Cardiac muscle cell (in vitro differentiated cells and primary cell): ENCODE data around the gene RANBP3. TPM values are rescaled to one million over a fixed set of nuclear protein-coding genes. Genes with fewer than 3 reads are reported as not detected.
"Not testable (repeated sequence)": the region's sequence is repeated elsewhere in the genome, so short reads cannot be mapped to it uniquely, and the experiment has no call there.

Experiments
- DNase-seq, 2 donors: peaks; one replicate each; pipeline versions ENCODE4 v3.0.0 to v3.0.0-alpha.2; 2010 to 2017; ENCODE audit warnings: low read depth in 1 of 2, low spot score in 1 of 2
- H3K27ac ChIP-seq: fragments of 200-600 bp; sonication (generic); 2 replicates; pipeline ENCODE4 v1.5.1; 2016
- H3K27me3 ChIP-seq: fragments of 200-600 bp; sonication (generic); 2 replicates; pipeline ENCODE4 v1.6.0; 2016; ENCODE audit warnings: control low read depth
- H3K36me3 ChIP-seq: fragments of 200-600 bp; sonication (generic); 2 replicates; pipeline ENCODE4 v1.5.1; 2016; ENCODE audit warnings: control low read depth
- H3K4me1 ChIP-seq: fragments of 200-600 bp; sonication (generic); 2 replicates; pipeline ENCODE4 v1.8.1; 2017; ENCODE audit warnings: low read depth, mild to moderate bottlenecking, mixed run types
- H3K4me3 ChIP-seq: fragments of 200-600 bp; sonication (generic); 2 replicates; pipeline ENCODE4 v1.5.1; 2016; ENCODE audit warnings: mild to moderate bottlenecking
- H3K9me3 ChIP-seq: fragments of 200-600 bp; sonication (generic); 2 replicates; pipeline ENCODE4 v1.5.1; 2017; ENCODE audit warnings: low read depth, mild to moderate bottlenecking, control low read depth
- polyA plus RNA-seq: library from polyadenylated mRNA; unstranded; fragments of >200 nt; fragmentation: Nextera tagmentation; extraction: Ambion mirVana; gene quantifications from 2 replicates; pipeline ENCODE4 v1.2.1, GENCODE V29; 2016
- total RNA-seq: library from RNA; depleted of rRNA; stranded (reverse); fragments of >200 nt; gene quantifications from 2 replicates; pipeline ENCODE4 v1.2.3, GENCODE V29; 2016
- TF ChIP-seq, protein P1 (sequence below): IDR thresholded peaks from 2 replicates; pipeline ENCODE4 v1.5.1; 2012; ENCODE audit warnings: low read depth, mild to moderate bottlenecking, low read length

The RANBP3 gene
- total and polyA plus RNA-seq, 2 experiments from 2014 or later = 17.7 to 108 TPM

DNA sequence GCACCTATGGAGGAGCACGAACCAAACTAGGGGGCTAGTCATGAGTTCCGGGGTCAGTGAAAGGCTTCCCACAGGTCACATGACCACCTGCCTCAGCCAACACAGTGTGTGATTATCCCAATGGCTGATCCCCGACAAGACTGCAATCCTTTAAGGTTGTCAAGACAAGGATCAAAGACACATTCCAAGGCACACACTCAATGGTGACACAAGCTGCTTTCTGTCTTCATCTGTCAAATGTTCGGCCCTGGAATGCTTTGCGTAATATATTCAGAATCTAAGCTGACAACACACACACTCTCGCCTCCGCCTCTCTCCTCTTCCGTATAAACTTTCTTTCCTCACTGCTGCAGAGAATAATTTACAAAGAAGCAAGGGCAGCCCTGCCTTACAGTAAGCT is 11.7 kb downstream of the RANBP3 start:
- H3K4me1 ChIP-seq = peaks cover 51% of the 10 kb centered on the region
- peak overlapping the region; percentile 94 for H3K27ac ChIP-seq
- H3K4me3 ChIP-seq = no peak overlapping the region
- TF ChIP-seq, protein P1, sequence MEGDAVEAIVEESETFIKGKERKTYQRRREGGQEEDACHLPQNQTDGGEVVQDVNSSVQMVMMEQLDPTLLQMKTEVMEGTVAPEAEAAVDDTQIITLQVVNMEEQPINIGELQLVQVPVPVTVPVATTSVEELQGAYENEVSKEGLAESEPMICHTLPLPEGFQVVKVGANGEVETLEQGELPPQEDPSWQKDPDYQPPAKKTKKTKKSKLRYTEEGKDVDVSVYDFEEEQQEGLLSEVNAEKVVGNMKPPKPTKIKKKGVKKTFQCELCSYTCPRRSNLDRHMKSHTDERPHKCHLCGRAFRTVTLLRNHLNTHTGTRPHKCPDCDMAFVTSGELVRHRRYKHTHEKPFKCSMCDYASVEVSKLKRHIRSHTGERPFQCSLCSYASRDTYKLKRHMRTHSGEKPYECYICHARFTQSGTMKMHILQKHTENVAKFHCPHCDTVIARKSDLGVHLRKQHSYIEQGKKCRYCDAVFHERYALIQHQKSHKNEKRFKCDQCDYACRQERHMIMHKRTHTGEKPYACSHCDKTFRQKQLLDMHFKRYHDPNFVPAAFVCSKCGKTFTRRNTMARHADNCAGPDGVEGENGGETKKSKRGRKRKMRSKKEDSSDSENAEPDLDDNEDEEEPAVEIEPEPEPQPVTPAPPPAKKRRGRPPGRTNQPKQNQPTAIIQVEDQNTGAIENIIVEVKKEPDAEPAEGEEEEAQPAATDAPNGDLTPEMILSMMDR = no peak
- peak; percentile 59 to 91 for DNase-seq
- no peaks in the 10 kb centered on the region for H3K36me3 ChIP-seq
- H3K9me3 ChIP-seq = no peaks in the 10 kb centered on the region
- no peaks in the 10 kb centered on the region for H3K27me3 ChIP-seq

DNA sequence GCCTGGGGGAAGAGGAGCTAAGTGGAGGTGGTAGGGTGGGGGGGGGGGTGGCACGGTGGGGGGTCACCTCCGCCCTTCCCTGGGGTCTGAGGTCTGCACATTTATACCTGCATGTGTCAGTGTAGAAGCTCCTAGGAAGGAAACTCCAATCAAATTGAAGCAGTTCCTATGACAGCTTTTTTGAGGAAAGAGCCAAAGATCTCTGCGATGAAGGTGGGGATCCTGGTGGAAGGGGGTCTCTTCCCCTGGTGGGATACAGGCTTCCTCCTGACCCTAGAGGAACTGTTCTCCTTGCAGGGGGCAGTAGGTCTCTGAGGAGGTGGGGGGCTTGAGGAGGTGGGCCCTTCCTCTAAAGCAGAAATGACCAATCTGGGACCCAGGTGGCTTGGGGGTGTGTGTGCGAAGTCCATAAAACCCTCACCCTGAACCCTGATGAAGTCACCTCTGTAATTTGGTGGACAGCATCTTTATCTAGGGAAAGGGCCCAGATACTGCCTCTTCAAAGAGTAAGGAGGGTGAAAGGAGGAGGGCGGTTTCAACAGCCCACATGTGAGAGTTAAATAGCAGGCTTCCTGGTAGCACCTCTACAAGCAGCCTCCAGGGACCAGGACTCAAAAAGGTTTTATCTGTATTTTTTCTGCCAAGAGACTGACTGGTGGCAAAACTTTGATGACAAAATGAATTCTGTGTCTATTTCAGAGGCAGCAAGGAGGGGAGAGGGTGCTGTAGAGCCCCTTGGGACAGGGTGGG is 12.9 kb downstream of the RANBP3 start:
- Histone ChIP-seq H3K9me3 (no peaks in the 10 kb centered on the region), H3K4me3 (no peak overlapping the region), H3K36me3 (no peaks in the 10 kb centered on the region), H3K27ac (peak overlapping the region; percentile 94), H3K27me3 (no peaks in the 10 kb centered on the region), H3K4me1 (peaks cover 60% of the 10 kb centered on the region)
- TF ChIP-seq, protein P1 = no peak
- DNase-seq = no peak

DNA sequence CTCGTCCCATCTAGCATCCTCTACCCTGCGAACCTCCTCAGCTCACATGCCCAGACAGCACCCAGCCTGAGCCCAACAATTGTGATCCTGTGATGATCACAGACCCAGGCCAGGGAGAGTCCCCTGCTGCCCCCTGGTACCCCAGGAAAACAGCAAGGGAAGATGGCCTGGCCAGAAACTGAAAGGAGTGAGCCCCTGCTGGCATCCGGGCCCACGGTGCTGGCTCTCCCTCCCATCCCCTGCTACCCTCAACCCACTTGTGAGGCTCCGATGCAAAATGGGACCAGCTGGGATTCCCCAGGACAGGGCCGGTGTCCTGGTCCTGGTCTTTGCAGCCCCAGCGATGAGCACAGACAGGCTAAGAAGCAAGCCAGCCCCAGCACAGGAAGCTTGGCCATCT is 14.1 kb downstream of the RANBP3 start:
- H3K27ac ChIP-seq = peak overlapping the region; percentile 94

DNA sequence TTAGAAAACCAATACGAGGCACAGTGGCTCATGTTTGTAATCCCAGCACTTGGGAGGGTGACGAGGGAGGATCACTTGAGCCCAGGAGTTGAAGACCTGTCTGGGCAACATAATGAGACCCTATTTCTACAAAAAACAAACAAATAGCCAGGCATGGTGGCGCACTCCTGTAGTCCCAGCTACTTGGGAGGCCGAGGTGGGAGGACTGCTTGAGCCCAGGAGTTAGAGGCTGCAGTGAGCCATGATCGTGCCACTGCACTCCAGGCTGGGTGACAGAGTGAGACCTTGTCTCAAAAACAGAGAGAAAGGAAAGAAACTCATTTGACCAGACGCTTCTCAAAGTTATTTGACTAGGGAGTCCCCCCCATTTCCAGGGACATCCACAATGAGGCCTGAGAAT is 14.7 kb downstream of the RANBP3 start:
- H3K4me1 ChIP-seq = peaks cover 75% of the 10 kb centered on the region
- not testable (repeated sequence) for H3K27me3 ChIP-seq, H3K4me3 ChIP-seq, H3K36me3 ChIP-seq, DNase-seq, H3K27ac ChIP-seq, H3K9me3 ChIP-seq

More for the DNA sequence above, 14.1 kb downstream of the RANBP3 start:
- Histone ChIP-seq H3K36me3 (no peaks in the 10 kb centered on the region), H3K27me3 (no peaks in the 10 kb centered on the region), H3K9me3 (no peaks in the 10 kb centered on the region), H3K4me3 (no peak overlapping the region), H3K4me1 (peaks cover 71% of the 10 kb centered on the region)
- TF ChIP-seq, protein P1 = no peak
- no peak for DNase-seq

DNA sequence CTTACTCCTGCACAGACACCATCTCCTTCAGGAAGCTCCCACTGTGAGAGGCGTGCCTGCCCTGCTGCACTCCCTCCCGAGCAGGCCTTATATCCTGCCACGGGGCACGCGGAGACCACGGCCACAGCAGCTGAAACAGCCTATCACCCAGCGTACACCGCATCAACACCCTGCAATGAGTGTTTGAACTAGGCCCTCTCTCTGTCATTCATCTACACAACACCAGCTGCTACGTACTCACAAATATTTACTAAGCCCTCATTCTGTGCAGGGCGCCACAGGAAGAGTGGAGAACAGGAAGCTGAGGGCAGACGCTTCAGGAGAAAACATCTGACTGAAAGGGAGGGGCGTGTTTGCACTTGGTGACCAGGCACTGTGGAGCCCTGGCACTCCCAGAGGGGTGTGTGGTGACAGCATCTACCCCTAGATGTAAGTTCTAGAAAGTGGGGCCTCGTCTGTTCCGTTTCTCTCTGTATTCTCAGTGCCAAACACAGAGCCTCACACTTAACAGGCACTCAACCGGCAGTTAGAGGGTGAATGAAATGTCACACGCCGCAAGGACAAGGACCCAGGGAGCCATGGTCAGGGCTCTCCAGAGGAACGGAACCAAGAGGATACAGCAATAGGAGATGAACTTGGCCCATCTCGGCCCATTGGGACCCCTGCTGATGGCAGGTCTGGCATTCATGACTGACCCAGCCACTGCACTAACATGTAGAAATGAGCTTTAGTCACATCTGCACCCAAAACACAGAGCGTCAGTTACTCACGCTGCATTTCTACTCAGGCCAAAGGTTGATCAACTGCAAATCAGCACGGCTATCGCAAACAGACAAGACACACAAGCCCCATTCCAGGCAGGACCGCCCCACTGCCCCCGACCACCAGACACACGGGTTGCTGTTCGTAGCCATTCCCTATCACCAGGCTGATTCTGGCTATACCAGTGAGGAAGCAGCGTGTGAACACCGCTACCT is 15.7 kb downstream of the RANBP3 start:
- Histone ChIP-seq H3K27me3 (no peaks in the 10 kb centered on the region), H3K4me3 (no peak overlapping the region), H3K36me3 (no peaks in the 10 kb centered on the region), H3K27ac (peak overlapping the region; percentile 82), H3K4me1 (peaks cover 75% of the 10 kb centered on the region), H3K9me3 (no peaks in the 10 kb centered on the region)
- DNase-seq = peak; percentile 42 to 62
- TF ChIP-seq, protein P1 = no peak

DNA sequence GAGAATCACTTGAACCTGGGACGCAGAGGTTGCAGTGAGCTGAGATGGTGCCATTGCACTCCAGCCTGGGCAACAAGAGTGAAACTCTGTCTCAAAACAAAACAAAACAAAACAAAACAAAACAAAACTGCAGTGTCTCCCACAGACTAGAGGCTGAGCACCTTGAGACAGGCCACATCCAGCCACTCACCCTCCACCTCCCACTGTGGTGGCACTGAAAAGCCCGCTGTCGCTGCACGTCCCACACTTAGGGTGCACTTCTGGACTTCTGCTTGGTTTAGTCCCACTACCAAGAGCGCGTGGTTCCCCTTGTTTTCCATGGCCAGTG is 16.3 kb downstream of the RANBP3 start:
- Histone ChIP-seq H3K27ac (peak overlapping the region; percentile 82), H3K4me1 (peaks cover 76% of the 10 kb centered on the region)

More for the DNA sequence above, 16.3 kb downstream of the RANBP3 start:
- H3K4me3 ChIP-seq, H3K27me3 ChIP-seq, DNase-seq, H3K9me3 ChIP-seq, H3K36me3 ChIP-seq: not testable (repeated sequence)
